GM12874 (cell line): ENCODE measurements around the gene PELI1.

ENCODE experiments used
- TF ChIP-seq, protein P1 (sequence below): IDR thresholded peaks from 2 replicates; pipeline ENCODE4 v1.5.1; 2011; ENCODE audit warnings: low read depth, mild to moderate bottlenecking, control low read depth, low read length, moderate library complexity; ENCODE audit not compliant: insufficient read depth

The PELI1 gene

DNA sequence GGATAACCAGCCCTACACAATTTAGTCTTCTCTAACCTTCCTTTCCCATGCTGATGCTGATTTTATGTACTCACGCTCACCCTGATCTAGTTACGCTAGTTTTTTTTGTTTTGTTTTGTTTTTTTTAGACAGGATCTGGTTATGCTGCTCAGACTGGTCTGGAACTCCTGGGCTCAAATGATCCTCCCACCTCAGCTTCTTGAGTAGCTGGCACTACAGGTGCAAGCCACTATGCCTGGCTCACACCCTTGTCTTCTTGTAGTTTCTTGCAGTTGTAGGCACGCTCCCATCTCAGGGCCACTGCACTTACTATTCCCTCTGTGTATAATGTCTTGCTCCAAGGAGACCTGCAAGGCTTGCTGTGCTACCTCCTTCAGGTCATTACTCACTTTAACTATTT, 6.2 kb downstream of the PELI1 start:
- TF ChIP-seq, protein P1, sequence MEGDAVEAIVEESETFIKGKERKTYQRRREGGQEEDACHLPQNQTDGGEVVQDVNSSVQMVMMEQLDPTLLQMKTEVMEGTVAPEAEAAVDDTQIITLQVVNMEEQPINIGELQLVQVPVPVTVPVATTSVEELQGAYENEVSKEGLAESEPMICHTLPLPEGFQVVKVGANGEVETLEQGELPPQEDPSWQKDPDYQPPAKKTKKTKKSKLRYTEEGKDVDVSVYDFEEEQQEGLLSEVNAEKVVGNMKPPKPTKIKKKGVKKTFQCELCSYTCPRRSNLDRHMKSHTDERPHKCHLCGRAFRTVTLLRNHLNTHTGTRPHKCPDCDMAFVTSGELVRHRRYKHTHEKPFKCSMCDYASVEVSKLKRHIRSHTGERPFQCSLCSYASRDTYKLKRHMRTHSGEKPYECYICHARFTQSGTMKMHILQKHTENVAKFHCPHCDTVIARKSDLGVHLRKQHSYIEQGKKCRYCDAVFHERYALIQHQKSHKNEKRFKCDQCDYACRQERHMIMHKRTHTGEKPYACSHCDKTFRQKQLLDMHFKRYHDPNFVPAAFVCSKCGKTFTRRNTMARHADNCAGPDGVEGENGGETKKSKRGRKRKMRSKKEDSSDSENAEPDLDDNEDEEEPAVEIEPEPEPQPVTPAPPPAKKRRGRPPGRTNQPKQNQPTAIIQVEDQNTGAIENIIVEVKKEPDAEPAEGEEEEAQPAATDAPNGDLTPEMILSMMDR, result no peak

DNA sequence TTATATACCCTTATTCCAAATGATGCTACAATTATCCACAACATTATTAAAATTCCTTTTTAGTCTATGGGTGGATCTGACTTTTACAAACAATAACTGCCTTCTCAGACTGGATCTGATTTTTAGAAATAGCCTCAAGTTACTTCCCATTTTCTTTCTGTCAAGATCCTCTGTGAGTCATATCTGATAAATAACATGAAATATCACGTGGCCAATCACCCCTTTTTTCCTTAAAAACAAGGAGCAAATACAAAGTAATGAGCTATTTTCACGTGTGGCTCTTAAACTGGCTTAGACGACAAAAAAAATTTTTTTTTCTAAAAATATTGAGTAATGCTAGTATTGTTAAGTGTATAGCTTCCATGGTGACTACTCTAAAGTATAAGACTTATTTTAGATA, 6.7 kb downstream of the PELI1 start:
- TF ChIP-seq, protein P1, result no peak

DNA sequence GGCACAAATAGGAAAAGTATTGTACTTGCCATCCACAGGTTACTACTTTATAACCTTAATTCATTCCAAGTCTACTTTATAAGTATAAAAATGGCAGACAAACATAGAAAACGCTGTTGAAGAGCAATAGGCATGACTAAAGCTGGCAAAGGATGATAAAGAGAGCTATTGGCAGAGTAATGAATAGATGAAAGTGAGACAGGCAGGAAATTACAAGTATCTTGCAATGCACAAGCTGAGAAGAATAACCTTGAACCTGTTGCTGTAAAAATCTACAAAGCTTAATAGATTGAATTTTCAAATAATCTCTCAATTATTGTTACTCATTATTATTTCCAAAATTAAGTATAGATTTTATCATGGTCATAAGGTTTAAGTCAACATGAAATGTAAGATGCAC, 8.8 kb downstream of the PELI1 start:
- TF ChIP-seq, protein P1, result no peak

DNA sequence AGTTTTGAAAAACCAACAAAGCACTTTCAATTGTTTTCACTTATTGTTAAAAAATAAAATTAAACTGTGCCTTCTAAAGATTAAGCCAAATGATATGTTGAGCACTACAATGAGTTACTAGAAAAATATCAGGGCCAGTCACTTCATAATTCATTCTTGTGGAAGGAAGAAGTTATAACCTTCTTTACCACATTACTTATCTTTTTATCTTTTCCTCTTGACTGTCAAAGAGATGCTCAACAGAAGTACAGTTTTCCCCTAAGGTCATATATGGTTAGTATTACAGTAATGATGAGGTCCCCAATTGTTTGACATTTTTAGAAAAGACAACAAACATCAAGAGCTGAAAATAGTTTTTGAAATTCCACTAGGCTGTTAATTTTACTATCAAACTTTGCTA, 9.4 kb downstream of the PELI1 start:
- TF ChIP-seq, protein P1, result no peak

DNA sequence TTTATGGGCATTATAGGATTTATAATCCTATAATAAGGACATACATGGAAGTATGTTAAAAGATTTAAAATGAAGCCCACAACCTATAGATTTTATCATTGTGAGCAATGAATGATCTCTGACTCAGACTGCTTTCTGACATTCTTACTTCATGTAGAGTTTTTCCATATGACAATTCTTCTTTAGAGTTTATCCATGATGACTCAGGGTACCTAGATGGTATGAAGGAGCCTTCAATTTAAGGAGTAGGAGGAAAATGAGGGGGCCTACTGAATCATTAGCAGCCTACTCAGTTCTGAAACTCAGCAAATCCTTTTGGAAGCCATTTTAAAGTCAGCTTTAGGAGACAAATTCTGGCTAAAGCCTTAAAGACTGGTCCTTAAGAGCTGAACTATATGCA, 10.4 kb downstream of the PELI1 start:
- TF ChIP-seq, protein P1, result no peak

DNA sequence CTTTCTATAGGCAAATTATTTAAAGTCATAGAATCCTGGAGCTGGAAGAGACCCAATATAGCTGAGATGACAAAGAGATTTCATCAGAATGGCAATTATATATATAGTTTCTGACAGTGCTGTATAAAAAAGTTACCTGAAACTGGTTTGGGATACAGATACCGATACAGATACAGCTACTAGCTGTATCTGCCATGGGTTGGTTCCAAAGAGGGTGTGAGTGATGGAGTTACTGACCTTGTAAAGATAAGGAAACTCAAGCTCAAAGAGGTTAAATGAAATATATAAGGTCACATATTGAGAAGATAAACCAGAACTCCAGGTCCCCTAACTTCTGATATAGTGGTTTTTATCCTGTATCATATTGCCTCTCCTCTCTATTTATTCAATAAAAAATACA, 10.9 kb downstream of the PELI1 start:
- TF ChIP-seq, protein P1, result no peak

DNA sequence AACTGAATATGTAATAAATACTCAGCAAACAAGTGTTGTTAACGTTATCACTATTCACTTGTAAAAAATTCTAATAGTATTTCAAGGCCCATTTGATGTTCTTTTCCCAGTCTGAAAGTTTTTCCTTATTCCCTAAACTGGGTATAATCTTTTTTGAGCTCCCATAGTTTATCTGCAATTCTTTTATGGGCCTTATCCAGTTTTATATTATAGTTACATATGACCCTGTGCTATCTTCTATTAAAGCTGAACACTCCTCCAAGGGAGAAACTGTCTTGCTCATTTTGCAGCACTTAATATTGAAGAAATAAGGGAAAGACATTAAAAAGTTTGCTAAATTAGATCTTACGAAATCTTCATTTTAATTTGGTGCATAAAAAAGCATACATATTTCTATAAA, 13.9 kb downstream of the PELI1 start:
- TF ChIP-seq, protein P1, result no peak

DNA sequence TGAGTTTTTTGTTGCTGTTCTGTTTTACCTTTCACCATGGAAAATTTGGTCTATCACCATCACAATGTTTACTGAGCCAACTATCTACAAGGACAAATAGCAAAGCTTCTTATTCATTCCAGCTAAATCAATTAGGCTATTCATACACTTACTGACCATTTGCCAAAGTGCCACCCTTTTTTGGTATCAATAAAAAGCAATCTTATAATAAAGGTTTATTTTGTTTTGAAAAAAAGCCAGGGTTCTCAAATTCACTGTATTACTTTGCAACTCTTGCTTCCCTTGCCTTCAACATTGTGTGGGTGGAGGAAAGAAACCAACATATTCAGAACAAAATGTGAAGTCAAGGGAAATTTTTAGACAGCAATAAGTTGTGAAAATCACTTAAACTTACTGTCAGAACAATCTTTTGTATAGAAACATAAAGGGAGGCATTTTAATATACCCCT, 15.3 kb downstream of the PELI1 start:
- TF ChIP-seq, protein P1, result no peak
